Fibroblast of villous mesenchyme (primary cell): ENCODE measurements around the gene CDC5L. TPM values are rescaled to one million over a fixed set of nuclear protein-coding genes. Genes with fewer than 3 reads are reported as not detected.

ENCODE experiments used
- DNase-seq: peaks from one replicate; pipeline ENCODE4 v3.0.0-alpha.2; 2010; ENCODE audit warnings: low read depth
- H3K4me3 ChIP-seq: 2 replicates; pipeline ENCODE4 v1.5.1; 2011; ENCODE audit warnings: low read depth, mild to moderate bottlenecking, low read length
- CTCF ChIP-seq: IDR thresholded peaks from 2 replicates; pipeline ENCODE4 v1.5.1; 2012; ENCODE audit warnings: low read depth, mild to moderate bottlenecking, low read length; ENCODE audit not compliant: insufficient read depth
- total RNA-seq: library from RNA; depleted of rRNA; stranded (reverse); fragments of >200 nt; gene quantifications from 2 replicates; pipeline ENCODE4 v1.2.3, GENCODE V29; 2012

CDC5L gene
- 17.7 and 24.2 TPM in 2 replicates for total RNA-seq

- no peak for TF ChIP-seq CTCF
- peak within 1 kb of the TSS; percentile 91 for H3K4me3 ChIP-seq
- DNase-seq: peak; percentile 100
Measured at GRCh38 chr6:44387346-44388134, at the start of gene CDC5L. Gene CDC5L, plus strand, starts transcription at chr6:44387706. Its CDS starts 118 bp downstream, at chr6:44387824.

- H3K4me3 ChIP-seq: no peak overlapping the region
- DNase-seq: peak; percentile 59
- TF ChIP-seq CTCF: peak; percentile 78
Measured at GRCh38 chr6:44338228-44339122, 49.0 kb upstream of the CDC5L start.

- H3K4me3 ChIP-seq: no peak overlapping the region
- no peak for DNase-seq
- TF ChIP-seq CTCF: no peak
Measured at GRCh38 chr6:44339301-44339700, 48.2 kb upstream of the CDC5L start.

GRCh38 chr6:44339763-44340625 lies 47.5 kb upstream of the CDC5L start:
- no peak overlapping the region for H3K4me3 ChIP-seq
- DNase-seq: peak; percentile 14
- TF ChIP-seq CTCF: no peak

GRCh38 chr6:44341095-44341890 lies 46.2 kb upstream of the CDC5L start:
- H3K4me3 ChIP-seq: no peak overlapping the region
- no peak for TF ChIP-seq CTCF
- DNase-seq: no peak
